NCI-H446 treated with DMSO at 0.1 percent for 48 hours (cell line): ENCODE results near the gene TPRN.

Source experiments
- DNase-seq: peaks from one replicate; lab custom pipeline; 2025; lab: John Stamatoyannopoulos, UW

The TPRN gene

GRCh38 chr9:137206602-137207001, 6.1 kb upstream of the TPRN start:
- DNase-seq, result no peak

GRCh38 chr9:137205126-137206069, 4.9 kb upstream of the TPRN start, which contains the start of the genes NDOR1 and TMEM203:
Gene NDOR1, plus strand, starts transcription at chr9:137205700. Its CDS starts 78 bp downstream, at chr9:137205778.
Gene TMEM203, minus strand, starts transcription at chr9:137205648. Its CDS starts 234 bp downstream, at chr9:137205414.
- peak; percentile 4 for DNase-seq

GRCh38 chr9:137204731-137205125, 4.2 kb upstream of the TPRN start:
- no peak for DNase-seq

GRCh38 chr9:137202966-137203365, 2.4 kb upstream of the TPRN start:
- DNase-seq, result no peak

- DNase-seq, result no peak
Observed at GRCh38 chr9:137201205-137201868, 796 bp upstream of the TPRN start.

- DNase-seq, result no peak
Observed at GRCh38 chr9:137199411-137200121, 975 bp downstream of the TPRN start.

- DNase-seq, result no peak
Observed at GRCh38 chr9:137198902-137199283, 1.6 kb downstream of the TPRN start.

GRCh38 chr9:137198051-137198901, 2.3 kb downstream of the TPRN start:
- no peak for DNase-seq

- DNase-seq, result no peak
Observed at GRCh38 chr9:137195525-137196220, 4.9 kb downstream of the TPRN start.

GRCh38 chr9:137194909-137195308, 5.6 kb downstream of the TPRN start:
- no peak for DNase-seq

GRCh38 chr9:137194388-137194787, 6.2 kb downstream of the TPRN start:
- DNase-seq, result no peak

GRCh38 chr9:137193771-137194170, 6.8 kb downstream of the TPRN start:
- DNase-seq, result no peak

GRCh38 chr9:137192859-137193258, 7.7 kb downstream of the TPRN start:
- DNase-seq, result no peak

GRCh38 chr9:137192448-137192780, 8.1 kb downstream of the TPRN start:
- DNase-seq, result no peak

GRCh38 chr9:137191691-137192447, 8.7 kb downstream of the TPRN start:
- DNase-seq, result no peak

- DNase-seq, result no peak
Observed at GRCh38 chr9:137191245-137191644, 9.3 kb downstream of the TPRN start.

GRCh38 chr9:137190315-137190856, 10.2 kb downstream of the TPRN start:
- no peak for DNase-seq

GRCh38 chr9:137189297-137190295, 10.9 kb downstream of the TPRN start:
- no peak for DNase-seq
